Caco-2 (cell line): ENCODE measurements around the gene ACAN. TPM values are rescaled to one million over a fixed set of nuclear protein-coding genes. Genes with fewer than 3 reads are reported as not detected.
"Not testable (repeated sequence)": the region's sequence is repeated elsewhere in the genome, so short reads cannot be mapped to it uniquely, and the experiment has no call there.

Experiments
- BruUV-seq: library from RNA; stranded (reverse); fragments of 400-500 nt; replicated peaks from 2 replicates; lab custom pipeline; 2021; lab: Mats Ljungman, UMichigan
- CTCF ChIA-PET: fragments of 300-600 bp; sonication (Branson Sonifier 250); formaldehyde crosslinking; loops from one replicate; lab custom pipeline; 2022; ENCODE audit warnings: antibody characterized with exemption; lab: Charles Lee
- POLR2A ChIA-PET: fragments of 300-600 bp; sonication (Branson Sonifier 250); formaldehyde crosslinking; loops from one replicate; lab custom pipeline; 2022; ENCODE audit warnings: antibody characterized with exemption; lab: Charles Lee
- DNase-seq, 2 experiments: peaks; one replicate each; pipeline versions ENCODE4 v3.0.0 to v3.0.0-alpha.2; 2020 to 2022
- H3K27me3 ChIP-seq: replicated peaks from 2 replicates; pipeline ENCODE4 v1.6.0; 2011; ENCODE audit warnings: low read length; ENCODE audit not compliant: control insufficient read depth, insufficient read depth
- H3K36me3 ChIP-seq: 2 replicates; pipeline ENCODE4 v1.5.1; 2011; ENCODE audit warnings: low read length; ENCODE audit not compliant: control insufficient read depth, insufficient read depth
- H3K4me1 ChIP-seq: fragments of 250-450 bp; sonication (Bioruptor Pico); 2 replicates; pipeline ENCODE4 v1.5.1; 2020; ENCODE audit warnings: mild to moderate bottlenecking
- H3K4me3 ChIP-seq: 2 replicates; pipeline ENCODE4 v1.5.1; 2011; ENCODE audit warnings: low read depth, mild to moderate bottlenecking, control low read depth, low read length
- H3K9me3 ChIP-seq: fragments of 250-450 bp; sonication (Bioruptor Pico); 2 replicates; pipeline ENCODE4 v1.5.1; 2020; ENCODE audit warnings: mild to moderate bottlenecking, moderate library complexity
- H3K27ac Mint-ChIP-seq: one replicate; pipeline ENCODE4 v1.8.0; 2022; ENCODE audit warnings: mixed read lengths; ENCODE audit not compliant: unreplicated experiment
- H3K27me3 Mint-ChIP-seq: one replicate; pipeline ENCODE4 v1.8.0; 2022; ENCODE audit warnings: mixed read lengths; ENCODE audit not compliant: insufficient read depth, unreplicated experiment
- H3K36me3 Mint-ChIP-seq: one replicate; pipeline ENCODE4 v1.8.0; 2022; ENCODE audit warnings: mild to moderate bottlenecking, mixed read lengths; ENCODE audit not compliant: insufficient read depth, unreplicated experiment
- H3K4me1 Mint-ChIP-seq: one replicate; pipeline ENCODE4 v1.8.0; 2022; ENCODE audit warnings: low read depth, mixed read lengths; ENCODE audit not compliant: unreplicated experiment
- H3K4me3 Mint-ChIP-seq: one replicate; pipeline ENCODE4 v1.8.0; 2022; ENCODE audit warnings: mild to moderate bottlenecking, moderate library complexity, mixed read lengths; ENCODE audit not compliant: unreplicated experiment
- H3K9me3 Mint-ChIP-seq: one replicate; pipeline ENCODE4 v1.8.0; 2022; ENCODE audit warnings: mixed read lengths; ENCODE audit not compliant: unreplicated experiment
- CTCF ChIP-seq, 2 experiments: fragments of 200-600 bp in 1 of 2; IDR thresholded peaks; 1 replicate in 1 of 2; 2 replicates in 1 of 2; pipeline versions ENCODE4 v1.5.1 to v1.8.0; 2011 to 2022; ENCODE audit warnings: antibody characterized with exemption in 1 of 2, control low read depth in 1 of 2, inconsistent platforms in 1 of 2, low read depth in 1 of 2, low read length in 1 of 2, mild to moderate bottlenecking in 1 of 2, moderate library complexity in 1 of 2; ENCODE audit not compliant: insufficient read depth in 1 of 2, severe bottlenecking in 1 of 2, unreplicated experiment in 1 of 2
- intact Hi-C: fragments of 100-400 bp; cut with micrococcal nuclease; formaldehyde crosslinking; loops from one replicate; pipeline ENCODE4 v1.10.0; 2022; ENCODE audit not compliant: unreplicated experiment
- total RNA-seq: library from RNA; stranded (reverse); gene quantifications from 2 replicates; pipeline ENCODE4 v1.2.3, GENCODE V29; 2022

ACAN gene
- total RNA-seq, 1 experiment from 2014 or later, result not detected

DNA sequence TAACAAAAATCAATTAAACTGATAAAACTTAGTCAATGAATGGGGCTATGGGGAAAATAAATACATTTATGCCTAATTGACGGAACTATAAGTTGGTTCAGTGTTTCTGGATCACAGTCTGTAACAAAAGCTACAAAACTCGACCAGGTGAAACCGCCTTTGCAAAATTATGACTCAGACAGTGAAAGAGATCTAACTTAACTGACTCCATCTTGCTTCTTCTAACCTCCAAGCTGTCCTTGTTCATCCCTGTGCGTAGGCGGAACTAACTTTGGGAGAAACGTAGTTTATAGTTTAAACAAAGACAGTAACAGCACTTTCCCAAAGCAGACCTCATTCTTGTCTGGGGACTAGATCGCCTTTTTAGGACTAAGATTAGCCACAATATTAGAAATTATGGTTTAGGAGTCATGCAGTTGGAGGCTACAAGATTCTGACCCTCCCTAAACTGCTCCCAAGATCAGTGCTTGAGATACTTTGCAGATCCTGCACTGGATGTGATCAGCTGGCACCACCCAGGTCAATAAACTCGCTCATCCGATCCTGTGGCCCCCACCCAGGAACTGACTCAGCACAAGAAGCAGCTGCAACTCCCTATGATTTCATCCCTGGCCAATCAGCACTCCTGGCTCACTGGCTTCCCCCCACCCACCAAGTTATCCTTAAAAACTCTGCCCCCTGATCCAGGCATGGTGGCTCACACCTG, 117.1 kb downstream of the ACAN start:
- H3K4me1 ChIP-seq, result no peaks in the 10 kb centered on the region
- Mint-ChIP-seq H3K4me3 (no peak overlapping the region), H3K4me1 (peaks cover 5% of the 10 kb centered on the region), H3K36me3 (no peaks in the 10 kb centered on the region), H3K27ac (no peak overlapping the region), H3K27me3 (no peaks in the 10 kb centered on the region), H3K9me3 (no peaks in the 10 kb centered on the region)
- no peaks in the 10 kb centered on the region for H3K36me3 ChIP-seq
- CTCF ChIA-PET, result no interaction called here
- H3K4me3 ChIP-seq, result no peak overlapping the region
- H3K9me3 ChIP-seq, result no peaks in the 10 kb centered on the region
- intact Hi-C loops, result no loop called here
- BruUV-seq, result no TSS peak
- POLR2A ChIA-PET, result no interaction called here
- no peak for DNase-seq
- TF ChIP-seq CTCF (IDR thresholded peaks at IDR 0.05; ENCODE audit: insufficient read depth in 1 of 2, low read depth in 1 of 2, low read length in 1 of 2, severe bottlenecking in 1 of 2, unreplicated experiment in 1 of 2), result no peak
- no peaks in the 10 kb centered on the region for H3K27me3 ChIP-seq

- POLR2A ChIA-PET, H3K27ac Mint-ChIP-seq, H3K4me1 Mint-ChIP-seq, intact Hi-C loops, H3K27me3 Mint-ChIP-seq, H3K27me3 ChIP-seq, H3K9me3 Mint-ChIP-seq, DNase-seq, H3K36me3 ChIP-seq, CTCF ChIA-PET, H3K4me1 ChIP-seq, BruUV-seq, H3K4me3 ChIP-seq, H3K9me3 ChIP-seq, H3K36me3 Mint-ChIP-seq, H3K4me3 Mint-ChIP-seq: not testable (repeated sequence)
Measured at GRCh38 chr15:88920892-88921435, 117.7 kb downstream of the ACAN start.

Other genes with a start within 250 kb of the ACAN start
- gene AEN, start 182.1 kb upstream of the ACAN start, total RNA-seq, result 28.7 and 33.2 TPM in 2 replicates
- 6.4 and 7.7 TPM in 2 replicates for gene ISG20, start 164.4 kb upstream of the ACAN start, total RNA-seq
- 16.7 and 16.9 TPM in 2 replicates for gene HAPLN3, start 92.1 kb downstream of the ACAN start, total RNA-seq
- gene MFGE8, start 109.9 kb downstream of the ACAN start, total RNA-seq, result 409 and 453 TPM in 2 replicates